ENCODE measurements around the gene AEBP1.

AEBP1 gene

GRCh38 chr7:44134943-44135628 lies 30.9 kb downstream of the AEBP1 start:
- DNase-seq (ENCODE audit: low read depth, low spot score): no peak
- WGBS (ENCODE audit: insufficient coverage, insufficient read length): no CpG with 5 or more reads among the region's 4 CpGs

GRCh38 chr7:44136731-44137130 lies 32.6 kb downstream of the AEBP1 start:
- no peak for DNase-seq (ENCODE audit: low read depth, low spot score)
- no CpG with 5 or more reads among the region's 5 CpGs for WGBS (ENCODE audit: insufficient coverage, insufficient read length)
- Histone ChIP-seq H3K4me3 (ENCODE audit: low read length) (no peak overlapping the region), H3K9me3 (ENCODE audit: control insufficient read depth, insufficient read depth, low read length) (no peaks in the 10 kb centered on the region), H3K4me1 (ENCODE audit: control insufficient read depth, insufficient read depth, low read length) (no peaks in the 10 kb centered on the region), H3K36me3 (ENCODE audit: control insufficient read depth, insufficient read depth, low read length) (no peaks in the 10 kb centered on the region), H3K27ac (ENCODE audit: low read length) (no peak overlapping the region), H3K27me3 (ENCODE audit: control insufficient read depth, insufficient read depth, low read length) (peaks cover under 1% of the 10 kb centered on the region; the same call in 1 of the 2 replicates)

More at GRCh38 chr7:44134943-44135628, 30.9 kb downstream of the AEBP1 start:
- Histone ChIP-seq H3K27me3 (ENCODE audit: control insufficient read depth, insufficient read depth, low read length) (peaks cover 4% of the 10 kb centered on the region; the same call in 1 of the 2 replicates), H3K36me3 (ENCODE audit: control insufficient read depth, insufficient read depth, low read length) (no peaks in the 10 kb centered on the region), H3K4me1 (ENCODE audit: control insufficient read depth, insufficient read depth, low read length) (no peaks in the 10 kb centered on the region), H3K9me3 (ENCODE audit: control insufficient read depth, insufficient read depth, low read length) (no peaks in the 10 kb centered on the region), H3K4me3 (ENCODE audit: low read length) (no peak overlapping the region), H3K27ac (ENCODE audit: low read length) (no peak overlapping the region)

- no CpG with 5 or more reads among the region's 8 CpGs for WGBS (ENCODE audit: insufficient coverage, insufficient read length)
- Histone ChIP-seq H3K27ac (ENCODE audit: low read length) (no peak overlapping the region), H3K9me3 (ENCODE audit: control insufficient read depth, insufficient read depth, low read length) (no peaks in the 10 kb centered on the region), H3K27me3 (ENCODE audit: control insufficient read depth, insufficient read depth, low read length) (no peaks in the 10 kb centered on the region; the same call in 1 of the 2 replicates), H3K36me3 (ENCODE audit: control insufficient read depth, insufficient read depth, low read length) (no peaks in the 10 kb centered on the region), H3K4me3 (ENCODE audit: low read length) (no peak overlapping the region), H3K4me1 (ENCODE audit: control insufficient read depth, insufficient read depth, low read length) (no peaks in the 10 kb centered on the region)
- no peak for DNase-seq (ENCODE audit: low read depth, low spot score)
Measured at GRCh38 chr7:44138698-44139097, 34.6 kb downstream of the AEBP1 start.

GRCh38 chr7:44139311-44140010 lies 35.3 kb downstream of the AEBP1 start:
- no peaks in the 10 kb centered on the region for H3K36me3 ChIP-seq (ENCODE audit: control insufficient read depth, insufficient read depth, low read length)
- H3K4me3 ChIP-seq (ENCODE audit: low read length): no peak overlapping the region
- H3K9me3 ChIP-seq (ENCODE audit: control insufficient read depth, insufficient read depth, low read length): no peaks in the 10 kb centered on the region
- H3K27me3 ChIP-seq (ENCODE audit: control insufficient read depth, insufficient read depth, low read length): peaks cover 1% of the 10 kb centered on the region; the same call in 1 of the 2 replicates
- H3K4me1 ChIP-seq (ENCODE audit: control insufficient read depth, insufficient read depth, low read length): no peaks in the 10 kb centered on the region
- WGBS (ENCODE audit: insufficient coverage, insufficient read length): no CpG with 5 or more reads among the region's 14 CpGs
- no peak overlapping the region for H3K27ac ChIP-seq (ENCODE audit: low read length)
- no peak for DNase-seq (ENCODE audit: low read depth, low spot score)

- Histone ChIP-seq H3K36me3 (ENCODE audit: control insufficient read depth, insufficient read depth, low read length) (no peaks in the 10 kb centered on the region), H3K9me3 (ENCODE audit: control insufficient read depth, insufficient read depth, low read length) (no peaks in the 10 kb centered on the region), H3K4me1 (ENCODE audit: control insufficient read depth, insufficient read depth, low read length) (peaks cover 3% of the 10 kb centered on the region), H3K4me3 (ENCODE audit: low read length) (no peak overlapping the region), H3K27me3 (ENCODE audit: control insufficient read depth, insufficient read depth, low read length) (peaks cover 6% of the 10 kb centered on the region; the same call in 1 of the 2 replicates), H3K27ac (ENCODE audit: low read length) (no peak overlapping the region)
- no peak for DNase-seq (ENCODE audit: low read depth, low spot score)
- WGBS (ENCODE audit: insufficient coverage, insufficient read length): no CpG with 5 or more reads among the region's 10 CpGs
Measured at GRCh38 chr7:44140341-44140740, 36.2 kb downstream of the AEBP1 start.

- Histone ChIP-seq H3K9me3 (ENCODE audit: control insufficient read depth, insufficient read depth, low read length) (no peaks in the 10 kb centered on the region), H3K4me3 (ENCODE audit: low read length) (no peak within 1 kb of the TSS), H3K4me1 (ENCODE audit: control insufficient read depth, insufficient read depth, low read length) (peaks cover 4% of the 10 kb centered on the region), H3K36me3 (ENCODE audit: control insufficient read depth, insufficient read depth, low read length) (no peaks in the 10 kb centered on the region), H3K27ac (ENCODE audit: low read length) (no peak within 1 kb of the TSS), H3K27me3 (ENCODE audit: control insufficient read depth, insufficient read depth, low read length) (peaks cover 8% of the 10 kb centered on the region; the same call in 1 of the 2 replicates)
- no CpG with 5 or more reads among the region's 6 CpGs for WGBS (ENCODE audit: insufficient coverage, insufficient read length)
- DNase-seq (ENCODE audit: low read depth, low spot score): no peak
Measured at GRCh38 chr7:44141221-44141850, 37.2 kb downstream of the AEBP1 start, which contains the start of gene MYL7. Gene MYL7 (minus strand): TSS chr7:44141332. CDS start chr7:44141305, 27 bp downstream.

- Histone ChIP-seq H3K36me3 (ENCODE audit: control insufficient read depth, insufficient read depth, low read length) (no peaks in the 10 kb centered on the region), H3K4me3 (ENCODE audit: low read length) (no peak overlapping the region), H3K4me1 (ENCODE audit: control insufficient read depth, insufficient read depth, low read length) (peaks cover 4% of the 10 kb centered on the region), H3K27ac (ENCODE audit: low read length) (no peak overlapping the region), H3K27me3 (ENCODE audit: control insufficient read depth, insufficient read depth, low read length) (peaks cover 8% of the 10 kb centered on the region; the same call in 1 of the 2 replicates), H3K9me3 (ENCODE audit: control insufficient read depth, insufficient read depth, low read length) (no peaks in the 10 kb centered on the region)
- DNase-seq (ENCODE audit: low read depth, low spot score): no peak
- WGBS (ENCODE audit: insufficient coverage, insufficient read length): no CpG with 5 or more reads among the region's 4 CpGs
Measured at GRCh38 chr7:44142028-44142427, 37.9 kb downstream of the AEBP1 start.

- no peaks in the 10 kb centered on the region for H3K9me3 ChIP-seq (ENCODE audit: control insufficient read depth, insufficient read depth, low read length)
Measured at GRCh38 chr7:44143646-44144250, 39.6 kb downstream of the AEBP1 start.

GRCh38 chr7:44144426-44144967 lies 40.4 kb downstream of the AEBP1 start:
- no peak for DNase-seq (ENCODE audit: low read depth, low spot score)
- no peak overlapping the region for H3K4me3 ChIP-seq (ENCODE audit: low read length)
- no peaks in the 10 kb centered on the region for H3K36me3 ChIP-seq (ENCODE audit: control insufficient read depth, insufficient read depth, low read length)
- H3K27ac ChIP-seq (ENCODE audit: low read length): no peak overlapping the region
- no peaks in the 10 kb centered on the region for H3K9me3 ChIP-seq (ENCODE audit: control insufficient read depth, insufficient read depth, low read length)
- H3K4me1 ChIP-seq (ENCODE audit: control insufficient read depth, insufficient read depth, low read length): peaks cover 7% of the 10 kb centered on the region
- peaks cover 8% of the 10 kb centered on the region; the same call in 1 of the 2 replicates for H3K27me3 ChIP-seq (ENCODE audit: control insufficient read depth, insufficient read depth, low read length)
- no CpG with 5 or more reads among the region's 6 CpGs for WGBS (ENCODE audit: insufficient coverage, insufficient read length)

More at GRCh38 chr7:44143646-44144250, 39.6 kb downstream of the AEBP1 start:
- Histone ChIP-seq H3K27me3 (ENCODE audit: control insufficient read depth, insufficient read depth, low read length) (peaks cover 8% of the 10 kb centered on the region; the same call in 1 of the 2 replicates), H3K27ac (ENCODE audit: low read length) (no peak overlapping the region), H3K4me3 (ENCODE audit: low read length) (no peak overlapping the region), H3K36me3 (ENCODE audit: control insufficient read depth, insufficient read depth, low read length) (no peaks in the 10 kb centered on the region), H3K4me1 (ENCODE audit: control insufficient read depth, insufficient read depth, low read length) (peaks cover 7% of the 10 kb centered on the region)
- no CpG with 5 or more reads among the region's 6 CpGs for WGBS (ENCODE audit: insufficient coverage, insufficient read length)
- no peak for DNase-seq (ENCODE audit: low read depth, low spot score)

Data from iPS DF 6.9 (cell line).